ENCODE measurements around the gene INHBB.

Gene INHBB

DNA sequence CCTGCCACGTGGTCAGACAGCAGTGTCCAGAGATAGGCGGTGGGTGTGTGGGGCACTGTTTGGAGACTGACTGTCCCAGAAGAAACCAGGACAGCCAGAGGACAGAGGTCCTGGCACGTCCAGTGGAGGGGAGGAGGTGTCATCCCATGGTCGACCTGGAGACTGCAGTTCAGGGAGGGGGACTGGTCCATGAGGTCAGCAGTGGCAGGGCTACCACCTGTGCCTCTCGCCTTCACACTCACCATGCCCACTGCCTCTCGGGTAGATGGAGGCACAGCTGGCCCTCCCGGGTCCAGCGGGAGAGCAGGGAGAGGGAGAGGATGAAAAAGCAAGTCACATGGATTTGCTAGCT lies 53.9 kb downstream of the INHBB start:
- no peak for DNase-seq

DNA sequence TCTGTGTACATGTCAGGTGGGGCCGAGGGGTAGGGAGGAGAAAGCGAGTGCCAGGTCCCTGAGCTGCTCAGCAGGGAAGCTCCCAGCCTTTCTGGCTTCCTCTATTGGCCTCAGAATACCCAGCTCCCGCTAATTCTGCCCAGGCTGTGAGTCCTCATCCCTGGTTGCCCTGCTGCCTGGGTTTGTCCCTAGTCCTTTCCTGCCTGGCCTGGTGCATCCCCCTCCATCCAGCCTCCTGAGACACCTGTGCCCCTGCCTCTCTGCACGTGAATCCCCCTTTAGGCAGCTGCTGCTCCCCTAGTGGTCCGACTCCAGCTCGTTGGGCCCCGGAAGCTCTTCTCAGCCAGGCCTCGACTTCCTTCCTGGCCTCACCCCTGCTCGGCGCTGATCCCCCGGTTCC lies 54.6 kb downstream of the INHBB start:
- no peak for DNase-seq

Measured in activated gamma-delta T cell (primary cell).